ENCODE measurements around the gene CHAF1B.
"Not testable (repeated sequence)": the region's sequence is repeated elsewhere in the genome, so short reads cannot be mapped to it uniquely, and the experiment has no call there.

Gene CHAF1B

GRCh38 chr21:36391649-36392048, 6.5 kb downstream of the CHAF1B start:
- FAIRE-seq: not testable (repeated sequence)

GRCh38 chr21:36395353-36396111, 10.3 kb downstream of the CHAF1B start:
- no peak for FAIRE-seq

GRCh38 chr21:36396325-36396724, 11.1 kb downstream of the CHAF1B start:
- FAIRE-seq: no peak

- no peak for FAIRE-seq
Measured at GRCh38 chr21:36396971-36397370, 11.8 kb downstream of the CHAF1B start.

GRCh38 chr21:36397606-36398005, 12.4 kb downstream of the CHAF1B start:
- no peak for FAIRE-seq

GRCh38 chr21:36399736-36400135, 14.5 kb downstream of the CHAF1B start:
- FAIRE-seq: not testable (repeated sequence)

- no peak for FAIRE-seq
Measured at GRCh38 chr21:36400719-36401118, 15.5 kb downstream of the CHAF1B start.

GRCh38 chr21:36402339-36402738, 17.1 kb downstream of the CHAF1B start:
- no peak for FAIRE-seq

GRCh38 chr21:36403713-36404112, 18.5 kb downstream of the CHAF1B start:
- no peak for FAIRE-seq

GRCh38 chr21:36408568-36408967, 23.4 kb downstream of the CHAF1B start:
- no peak for FAIRE-seq

GRCh38 chr21:36411301-36411700, 26.1 kb downstream of the CHAF1B start:
- no peak for FAIRE-seq

- FAIRE-seq: no peak
Measured at GRCh38 chr21:36412916-36413315, 27.7 kb downstream of the CHAF1B start.

- no peak for FAIRE-seq
Measured at GRCh38 chr21:36415375-36415774, 30.2 kb downstream of the CHAF1B start.

GRCh38 chr21:36419241-36419640, 34.0 kb downstream of the CHAF1B start:
- no peak for FAIRE-seq

GRCh38 chr21:36419996-36420395, 34.8 kb downstream of the CHAF1B start:
- peak; percentile 39 for FAIRE-seq

- no peak for FAIRE-seq
Measured at GRCh38 chr21:36420571-36421339, 35.6 kb downstream of the CHAF1B start.

- FAIRE-seq: no peak
Measured at GRCh38 chr21:36422279-36423098, 37.3 kb downstream of the CHAF1B start.

GRCh38 chr21:36423771-36424433, 38.7 kb downstream of the CHAF1B start:
- FAIRE-seq: no peak

- no peak for FAIRE-seq
Measured at GRCh38 chr21:36424592-36424991, 39.4 kb downstream of the CHAF1B start.

GRCh38 chr21:36425286-36425685, 40.1 kb downstream of the CHAF1B start:
- no peak for FAIRE-seq

- no peak for FAIRE-seq
Measured at GRCh38 chr21:36427502-36427901, 42.3 kb downstream of the CHAF1B start.

- no peak for FAIRE-seq
Measured at GRCh38 chr21:36428761-36429432, 43.7 kb downstream of the CHAF1B start.

All from A204.1 (cell line).